Measurements from ENCODE around the gene FCF1.

- TF ChIP-seq ZNF205 (CRISPR knock-in tag; IDR thresholded peaks at IDR 0.05), result no peak
- TF ChIP-seq SMC3 (IDR thresholded peaks at IDR 0.05; ENCODE audit: low read length), result no peak
- no peak for TF ChIP-seq CTCF (CRISPR knock-in tag; IDR thresholded peaks at IDR 0.05)
- TF ChIP-seq PRDM15 (CRISPR knock-in tag; IDR thresholded peaks at IDR 0.05), result no peak
- no peak for TF ChIP-seq POLR2A (IDR thresholded peaks at IDR 0.05; ENCODE audit: insufficient read depth in 1 of 2, low read depth in 2 of 2, low read length in 2 of 2)
- no peak for TF ChIP-seq FOXM1 (CRISPR knock-in tag; IDR thresholded peaks at IDR 0.05)
- TF ChIP-seq PHF8 (CRISPR knock-in tag; IDR thresholded peaks at IDR 0.05), result no peak
- no peak for TF ChIP-seq IRF1 (CRISPR knock-in tag; IDR thresholded peaks at IDR 0.05; ENCODE audit: low read depth)
Measured at GRCh38 chr14:74670726-74671411, 42.1 kb upstream of the FCF1 start.
